ENCODE measurements around the gene PCGF3. TPM values are rescaled to one million over a fixed set of nuclear protein-coding genes. Genes with fewer than 3 reads are reported as not detected.

The PCGF3 gene
- total RNA-seq, 1 donor from 2014 or later = 124 TPM

DNA sequence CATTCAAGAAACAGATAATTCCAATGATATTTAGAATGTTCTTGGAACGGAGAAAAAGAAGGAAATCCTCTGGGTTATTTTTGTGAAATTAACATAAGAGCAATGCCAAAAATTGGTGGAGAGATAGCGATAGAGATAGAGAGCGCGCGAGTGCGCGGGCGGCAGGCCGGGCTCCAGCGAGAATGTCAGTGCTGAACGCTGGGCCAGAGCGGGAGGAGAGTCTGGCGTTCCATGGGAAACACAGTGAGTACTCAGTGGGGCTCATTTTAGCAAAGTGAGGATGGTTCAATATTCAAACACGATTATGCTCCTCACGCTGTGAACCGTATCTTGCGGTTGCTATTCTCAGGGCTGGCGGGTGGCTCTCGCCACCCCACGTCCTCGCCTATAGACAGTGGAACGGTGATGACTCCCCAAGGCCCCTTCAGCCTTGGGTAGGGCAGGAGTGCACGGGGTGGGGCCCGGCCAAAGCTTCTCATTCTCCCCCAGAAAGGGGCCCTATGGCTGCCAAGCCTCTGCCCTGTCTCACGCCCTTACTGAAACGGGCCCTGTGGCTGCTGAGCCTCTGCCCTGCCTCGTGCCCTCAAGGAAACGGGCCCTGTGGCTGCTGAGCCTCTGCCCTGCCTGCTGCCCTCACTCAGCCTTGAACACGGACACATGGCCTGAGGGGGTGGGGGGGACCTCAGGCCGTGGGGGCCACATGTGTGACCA lies 103.4 kb downstream of the PCGF3 start:
- Histone ChIP-seq H3K36me3 (no peaks in the 10 kb centered on the region), H3K9me3 (peaks cover 0 to 4% of the 10 kb centered on the region in 2 donors), H3K4me1 (no peaks in the 10 kb centered on the region), H3K4me3 (no peak overlapping the region), H3K27me3 (no peaks in the 10 kb centered on the region), H3K27ac (no peak overlapping the region)
- TF ChIP-seq, protein P1, sequence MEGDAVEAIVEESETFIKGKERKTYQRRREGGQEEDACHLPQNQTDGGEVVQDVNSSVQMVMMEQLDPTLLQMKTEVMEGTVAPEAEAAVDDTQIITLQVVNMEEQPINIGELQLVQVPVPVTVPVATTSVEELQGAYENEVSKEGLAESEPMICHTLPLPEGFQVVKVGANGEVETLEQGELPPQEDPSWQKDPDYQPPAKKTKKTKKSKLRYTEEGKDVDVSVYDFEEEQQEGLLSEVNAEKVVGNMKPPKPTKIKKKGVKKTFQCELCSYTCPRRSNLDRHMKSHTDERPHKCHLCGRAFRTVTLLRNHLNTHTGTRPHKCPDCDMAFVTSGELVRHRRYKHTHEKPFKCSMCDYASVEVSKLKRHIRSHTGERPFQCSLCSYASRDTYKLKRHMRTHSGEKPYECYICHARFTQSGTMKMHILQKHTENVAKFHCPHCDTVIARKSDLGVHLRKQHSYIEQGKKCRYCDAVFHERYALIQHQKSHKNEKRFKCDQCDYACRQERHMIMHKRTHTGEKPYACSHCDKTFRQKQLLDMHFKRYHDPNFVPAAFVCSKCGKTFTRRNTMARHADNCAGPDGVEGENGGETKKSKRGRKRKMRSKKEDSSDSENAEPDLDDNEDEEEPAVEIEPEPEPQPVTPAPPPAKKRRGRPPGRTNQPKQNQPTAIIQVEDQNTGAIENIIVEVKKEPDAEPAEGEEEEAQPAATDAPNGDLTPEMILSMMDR (IDR thresholded peaks at IDR 0.05) = no peak
- intact Hi-C loops (cut with DNase I) = no loop called here
- DNase-seq (ENCODE audit: low spot score in 2 of 2) = no peak

DNA sequence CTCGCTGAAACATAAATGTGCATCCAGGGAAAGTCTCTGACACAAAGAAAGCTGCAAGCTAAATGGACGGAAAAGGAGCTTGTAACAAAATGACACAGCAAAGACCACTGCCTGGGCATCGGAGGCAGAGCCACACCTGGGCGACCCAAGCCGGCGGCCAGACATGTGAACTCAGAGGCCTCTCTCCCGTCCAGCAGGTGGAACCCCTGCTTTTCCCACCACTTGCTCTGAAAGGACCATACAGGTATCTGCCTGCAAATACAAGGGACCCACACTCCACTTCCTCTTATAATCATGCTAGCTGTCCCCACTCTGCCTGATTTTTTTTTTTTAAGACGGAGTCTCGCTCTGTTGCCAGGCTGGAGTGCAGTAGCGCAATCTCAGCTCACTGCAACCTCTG lies 108.3 kb downstream of the PCGF3 start:
- TF ChIP-seq, protein P1 (IDR thresholded peaks at IDR 0.05) = no peak
- H3K27me3 ChIP-seq = no peaks in the 10 kb centered on the region
- no peak for DNase-seq (ENCODE audit: low spot score in 2 of 2)

DNA sequence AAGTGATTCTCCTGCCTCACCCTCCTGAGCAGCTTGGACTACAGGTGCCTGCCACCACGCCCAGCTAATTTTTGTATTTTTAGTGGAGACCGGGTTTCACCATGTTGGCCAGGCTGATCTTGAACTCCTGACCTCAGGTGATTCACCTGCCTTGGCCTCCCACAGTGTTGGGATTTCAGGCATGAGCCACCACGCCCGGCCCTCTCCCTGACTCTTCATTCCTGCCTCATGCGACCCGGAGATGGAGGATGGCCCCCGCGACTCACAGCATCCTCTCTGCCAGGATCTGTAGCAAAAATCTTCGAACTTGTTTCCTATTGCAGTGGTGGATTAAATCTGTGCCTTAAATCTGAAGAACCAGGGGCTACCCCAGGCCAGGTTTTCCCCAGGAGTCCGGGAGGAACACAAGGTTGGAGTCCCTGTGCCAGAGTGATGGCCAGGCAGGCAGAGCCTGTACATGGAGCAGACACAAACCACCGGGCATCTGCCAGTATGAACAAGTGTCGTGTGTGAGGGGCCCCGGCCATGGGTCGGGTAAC lies 108.7 kb downstream of the PCGF3 start:
- Histone ChIP-seq H3K4me1 (no peaks in the 10 kb centered on the region), H3K27ac (no peak overlapping the region), H3K27me3 (no peaks in the 10 kb centered on the region), H3K4me3 (no peak overlapping the region), H3K36me3 (no peaks in the 10 kb centered on the region), H3K9me3 (no peaks in the 10 kb centered on the region)
- DNase-seq (ENCODE audit: low spot score in 2 of 2) = no peak
- intact Hi-C loops (cut with DNase I) = no loop called here
- TF ChIP-seq, protein P1 (IDR thresholded peaks at IDR 0.05) = no peak

More for the DNA sequence above, 108.3 kb downstream of the PCGF3 start:
- no peaks in the 10 kb centered on the region for H3K36me3 ChIP-seq
- H3K4me1 ChIP-seq = no peaks in the 10 kb centered on the region
- no peak overlapping the region for H3K27ac ChIP-seq
- H3K9me3 ChIP-seq = no peaks in the 10 kb centered on the region
- intact Hi-C loops (cut with DNase I) = no loop called here
- H3K4me3 ChIP-seq = no peak overlapping the region

DNA sequence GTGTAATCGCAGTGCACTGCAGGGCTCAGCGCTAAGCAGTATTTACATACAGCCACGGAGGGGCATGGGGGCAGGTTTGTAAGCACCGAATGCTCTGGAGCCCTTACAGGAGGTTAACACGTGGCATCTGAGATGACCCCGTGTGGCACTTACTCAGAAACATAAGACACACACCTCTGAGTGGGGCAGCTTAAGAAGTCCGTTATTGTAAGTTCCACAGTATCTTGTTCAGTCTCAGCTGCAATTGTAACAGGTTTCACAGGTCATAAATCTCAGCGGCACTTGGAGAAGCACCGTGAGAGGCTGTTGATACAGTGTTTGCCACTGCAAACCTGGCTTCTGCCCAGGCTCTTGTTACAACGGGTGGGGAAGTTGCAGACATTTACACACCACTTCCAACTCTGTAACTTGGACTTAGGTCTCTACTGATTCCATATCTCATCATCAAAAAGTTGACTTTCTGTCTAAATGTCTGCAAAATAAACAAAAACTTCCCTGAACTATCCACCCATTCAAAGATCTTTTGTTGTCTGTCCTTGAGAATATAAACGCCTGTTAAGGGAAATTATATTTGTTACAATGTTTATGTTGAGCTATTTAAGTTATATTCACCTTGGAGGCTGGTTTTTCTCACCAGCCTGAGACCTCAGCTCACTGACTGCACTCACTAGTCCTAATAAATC lies 110.0 kb downstream of the PCGF3 start:
- H3K4me3 ChIP-seq = no peak overlapping the region
- intact Hi-C loops (cut with DNase I) = no loop called here
- no peak for DNase-seq (ENCODE audit: low spot score in 2 of 2)
- H3K36me3 ChIP-seq = no peaks in the 10 kb centered on the region
- H3K27me3 ChIP-seq = no peaks in the 10 kb centered on the region
- no peaks in the 10 kb centered on the region for H3K9me3 ChIP-seq
- TF ChIP-seq, protein P1 (IDR thresholded peaks at IDR 0.05) = no peak
- H3K4me1 ChIP-seq = no peaks in the 10 kb centered on the region
- H3K27ac ChIP-seq = no peak overlapping the region

DNA sequence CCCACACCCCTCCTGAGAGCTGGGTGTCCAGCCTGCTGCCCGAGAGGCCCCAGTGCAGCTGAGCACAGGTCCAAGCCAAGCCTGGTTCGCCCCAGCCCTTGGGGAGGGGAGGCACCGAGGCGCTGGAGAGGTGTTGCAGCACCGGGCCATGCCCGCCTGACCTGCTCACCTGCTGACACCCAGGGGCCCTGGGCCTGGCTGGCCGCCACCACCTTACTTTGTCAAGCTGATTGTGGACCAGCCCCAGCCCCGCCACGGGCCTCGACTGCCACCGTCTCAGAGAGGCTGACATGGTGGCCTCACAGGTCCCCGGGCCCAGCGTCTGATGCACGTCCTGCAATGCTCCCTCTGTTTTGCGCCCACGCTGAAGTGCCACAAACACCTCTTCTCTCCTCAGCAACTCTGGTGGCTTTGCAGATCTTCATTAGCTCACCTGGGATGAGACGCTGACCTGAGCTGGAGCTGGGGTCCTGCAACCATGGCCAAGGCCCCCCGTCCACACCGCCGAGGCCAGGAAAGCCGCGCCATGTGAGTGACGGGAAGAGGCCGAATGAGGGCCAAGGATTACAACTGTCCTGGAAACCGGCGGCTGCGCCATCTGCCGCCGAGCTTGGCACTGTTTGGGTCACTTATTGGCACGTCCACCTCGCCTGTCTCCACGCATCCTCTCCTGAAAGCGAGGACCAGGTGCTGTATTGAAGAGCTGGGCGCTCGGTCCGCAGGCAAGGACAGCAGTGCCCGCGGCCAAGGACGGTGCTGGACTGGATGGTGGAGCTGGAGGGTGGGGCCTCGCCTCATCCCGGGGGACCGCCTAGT lies 112.7 kb downstream of the PCGF3 start:
- peak in 1 of 2 donors; percentile 61 for DNase-seq (ENCODE audit: low spot score in 2 of 2)
- Histone ChIP-seq H3K36me3 (no peaks in the 10 kb centered on the region), H3K27ac (no peak overlapping the region), H3K4me3 (no peak overlapping the region), H3K9me3 (no peaks in the 10 kb centered on the region), H3K27me3 (peaks cover 4% of the 10 kb centered on the region), H3K4me1 (no peaks in the 10 kb centered on the region)
- TF ChIP-seq, protein P1 (IDR thresholded peaks at IDR 0.05) = no peak
- intact Hi-C loops (cut with DNase I) = no loop called here

Measured in ascending aorta (tissue), 2 donors.